HepG2 (cell line): ENCODE measurements around the gene SFMBT1. TPM values are rescaled to one million over a fixed set of nuclear protein-coding genes. Genes with fewer than 3 reads are reported as not detected.

Experiments
- ARNT ChIP-seq: fragments of 450-650 bp; IDR thresholded peaks from 2 replicates; pipeline ENCODE4 v1.6.1; 2017
- CENPT ChIP-seq: sonication (generic); formaldehyde crosslinking; IDR thresholded peaks from 2 replicates; pipeline ENCODE4 v1.8.0; 2022; ENCODE audit warnings: low read depth, mild to moderate bottlenecking, moderate library complexity, missing genetic modification reagents
- GPN1 ChIP-seq: sonication (generic); formaldehyde crosslinking; IDR thresholded peaks from 2 replicates; pipeline ENCODE4 v1.5.1; 2020; ENCODE audit warnings: missing genetic modification reagents, borderline replicate concordance
- HNRNPL ChIP-seq: fragments of 200-400 bp; formaldehyde crosslinking; IDR thresholded peaks from 2 replicates; pipeline ENCODE4 v1.6.1; 2017; ENCODE audit warnings: mild to moderate bottlenecking, low read depth, low read length
- KLF13 ChIP-seq: sonication (generic); formaldehyde crosslinking; IDR thresholded peaks from 2 replicates; pipeline ENCODE4 v1.4.0; 2020; ENCODE audit warnings: mild to moderate bottlenecking, missing genetic modification reagents
- MYPOP ChIP-seq: sonication (generic); formaldehyde crosslinking; IDR thresholded peaks from 2 replicates; pipeline ENCODE4 v1.8.1; 2023; ENCODE audit warnings: mild to moderate bottlenecking, moderate library complexity, missing genetic modification reagents
- ONECUT2 ChIP-seq: sonication (generic); formaldehyde crosslinking; IDR thresholded peaks from 2 replicates; pipeline ENCODE4 v1.4.0; 2020; ENCODE audit warnings: missing genetic modification reagents
- PHF21A ChIP-seq: sonication (generic); formaldehyde crosslinking; IDR thresholded peaks from 2 replicates; pipeline ENCODE4 v1.5.0; 2020; ENCODE audit warnings: mild to moderate bottlenecking, missing genetic modification reagents
- RARA ChIP-seq: IDR thresholded peaks from 2 replicates; pipeline ENCODE4 v1.6.1; 2016; ENCODE audit warnings: missing genetic modification reagents, missing compliant biosample characterization
- REL ChIP-seq: sonication (generic); formaldehyde crosslinking; conservative IDR thresholded peaks from 2 replicates; pipeline ENCODE4 v1.8.0; 2022; ENCODE audit warnings: mild to moderate bottlenecking, missing genetic modification reagents, moderate library complexity
- SMAD9 ChIP-seq: sonication (generic); formaldehyde crosslinking; IDR thresholded peaks from 2 replicates; pipeline ENCODE4 v1.5.1; 2020; ENCODE audit warnings: mild to moderate bottlenecking, missing genetic modification reagents
- TBX2 ChIP-seq: sonication (generic); formaldehyde crosslinking; IDR thresholded peaks from 2 replicates; pipeline ENCODE4 v1.5.0; 2020; ENCODE audit warnings: missing genetic modification reagents, mild to moderate bottlenecking, borderline replicate concordance
- U2AF2 ChIP-seq: fragments of 200-400 bp; formaldehyde crosslinking; IDR thresholded peaks from 2 replicates; pipeline ENCODE4 v1.6.1; 2017; ENCODE audit warnings: low read depth, mild to moderate bottlenecking, low read length
- ZFYVE20 ChIP-seq: sonication (generic); formaldehyde crosslinking; IDR thresholded peaks from 2 replicates; pipeline ENCODE4 v1.8.0; 2023; ENCODE audit warnings: low read depth, mild to moderate bottlenecking, moderate library complexity, missing genetic modification reagents, borderline replicate concordance
- ZNF143 ChIP-seq: sonication (generic); formaldehyde crosslinking; IDR thresholded peaks from 2 replicates; pipeline ENCODE4 v1.4.0; 2020; ENCODE audit warnings: missing genetic modification reagents
- ZNF3 ChIP-seq: IDR thresholded peaks from 2 replicates; pipeline ENCODE4 v1.7.0; 2017; ENCODE audit warnings: inconsistent platforms
- ZNF552 ChIP-seq: sonication (generic); formaldehyde crosslinking; IDR thresholded peaks from 2 replicates; pipeline ENCODE4 v1.9.0; 2022; ENCODE audit warnings: missing genetic modification reagents, mild to moderate bottlenecking, borderline replicate concordance
- ZNF605 ChIP-seq: sonication (generic); formaldehyde crosslinking; IDR thresholded peaks from 2 replicates; pipeline ENCODE4 v1.8.0; 2022; ENCODE audit warnings: mild to moderate bottlenecking, missing genetic modification reagents
- ZSCAN12 ChIP-seq: sonication (generic); formaldehyde crosslinking; IDR thresholded peaks from 2 replicates; pipeline ENCODE4 v1.9.0; 2021; ENCODE audit warnings: mild to moderate bottlenecking, missing genetic modification reagents
- ZXDC ChIP-seq: sonication (generic); formaldehyde crosslinking; IDR thresholded peaks from 2 replicates; pipeline ENCODE4 v1.5.0; 2020; ENCODE audit warnings: mild to moderate bottlenecking, missing genetic modification reagents
- polyA plus RNA-seq, 8 experiments: library from polyadenylated mRNA; depleted of rRNA in 3 of 8; stranded (reverse) in 7 of 8; unstranded in 1 of 8; fragments of >200 nt; fragmentation: Illumina TruSeq in 4 of 8; extraction: Trizol in 4 of 8; gene quantifications; 2 replicates each; pipeline versions ENCODE4 v1.2.1 to v1.2.3, GENCODE V29; 2011 to 2016; ENCODE audit warnings: low read depth in 4 of 8, missing spikeins in 1 of 8, mixed read lengths in 1 of 8; ENCODE audit not compliant: insufficient read depth in 1 of 8
- total RNA-seq, 5 experiments: library from RNA; depleted of rRNA; stranded (reverse); fragments of >200 nt; fragmentation: Illumina TruSeq; extraction: Trizol; gene quantifications; 2 replicates each; pipeline ENCODE4 v1.2.3, GENCODE V29; 2016; ENCODE audit warnings: low read depth in 1 of 5
- TF ChIP-seq, protein P1 (sequence below): sonication (generic); formaldehyde crosslinking; IDR thresholded peaks from 2 replicates; pipeline ENCODE4 v1.4.0; 2020; ENCODE audit warnings: missing genetic modification reagents
- TF ChIP-seq, protein P2 (sequence below): sonication (generic); formaldehyde crosslinking; IDR thresholded peaks from 2 replicates; pipeline ENCODE4 v1.4.0; 2020; ENCODE audit warnings: missing genetic modification reagents, borderline replicate concordance
- TF ChIP-seq, protein P3 (sequence below): sonication (generic); formaldehyde crosslinking; IDR thresholded peaks from 2 replicates; pipeline ENCODE4 v1.4.0; 2020; ENCODE audit warnings: mild to moderate bottlenecking, missing genetic modification reagents

The SFMBT1 gene
- total and polyA plus RNA-seq, 2 of the 13 experiments (the other 11 are each of a cell fraction or from before 2014, with no cell fraction given): 3.8 to 12.8 TPM

DNA sequence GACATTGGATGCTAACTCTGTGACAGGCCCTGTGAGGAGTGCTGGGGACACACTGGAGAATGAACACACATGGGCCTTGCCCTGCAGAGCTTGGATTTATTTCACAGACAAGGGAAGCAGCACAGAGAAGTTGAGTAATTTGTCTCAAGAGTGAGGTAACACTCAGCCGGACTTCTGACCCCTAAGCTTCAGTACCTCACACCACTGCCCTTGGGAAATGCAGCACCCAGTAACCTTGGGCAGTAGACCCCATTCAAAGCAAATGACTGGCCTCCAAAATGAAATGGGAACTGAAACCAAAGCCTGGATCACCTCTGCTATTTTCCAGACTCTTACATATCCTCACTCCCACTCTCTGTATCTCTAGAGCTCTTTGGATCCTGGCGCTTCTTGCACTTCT is 47.1 kb upstream of the SFMBT1 start (continued):
- TF ChIP-seq PHF21A (CRISPR knock-in tag) (peak; percentile 44; the same call in 1 of the 2 replicates), KLF13 (CRISPR knock-in tag) (no peak), ZNF143 (CRISPR knock-in tag) (no peak), RARA (CRISPR knock-in tag) (peak; percentile 53; the same call in 1 of the 2 replicates), ZXDC (CRISPR knock-in tag) (no peak), HNRNPL (no peak), ZSCAN12 (CRISPR knock-in tag) (no peak), U2AF2 (no peak), REL (CRISPR knock-in tag) (no peak), ZFYVE20 (CRISPR knock-in tag) (no peak), ZNF3 (CRISPR knock-in tag) (no peak), TBX2 (CRISPR knock-in tag) (peak; percentile 22; the same call in 1 of the 2 replicates), ONECUT2 (CRISPR knock-in tag) (no peak), GPN1 (CRISPR knock-in tag) (no peak), ZNF605 (no peak), CENPT (CRISPR knock-in tag) (no peak), SMAD9 (no peak), ARNT (no peak), ZNF552 (no peak), MYPOP (CRISPR knock-in tag) (no peak)
- TF ChIP-seq, protein P1, sequence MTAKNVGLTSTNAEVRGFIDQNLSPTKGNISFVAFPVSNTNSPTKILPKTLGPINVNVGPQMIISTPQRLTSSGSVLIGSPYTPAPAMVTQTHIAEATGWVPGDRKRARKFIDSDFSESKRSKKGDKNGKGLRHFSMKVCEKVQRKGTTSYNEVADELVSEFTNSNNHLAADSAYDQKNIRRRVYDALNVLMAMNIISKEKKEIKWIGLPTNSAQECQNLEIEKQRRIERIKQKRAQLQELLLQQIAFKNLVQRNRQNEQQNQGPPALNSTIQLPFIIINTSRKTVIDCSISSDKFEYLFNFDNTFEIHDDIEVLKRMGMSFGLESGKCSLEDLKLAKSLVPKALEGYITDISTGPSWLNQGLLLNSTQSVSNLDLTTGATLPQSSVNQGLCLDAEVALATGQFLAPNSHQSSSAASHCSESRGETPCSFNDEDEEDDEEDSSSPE (CRISPR knock-in tag): 0 out of 2 replicates have a peak, but pooled peaks have one; percentile 31
- TF ChIP-seq, protein P2, sequence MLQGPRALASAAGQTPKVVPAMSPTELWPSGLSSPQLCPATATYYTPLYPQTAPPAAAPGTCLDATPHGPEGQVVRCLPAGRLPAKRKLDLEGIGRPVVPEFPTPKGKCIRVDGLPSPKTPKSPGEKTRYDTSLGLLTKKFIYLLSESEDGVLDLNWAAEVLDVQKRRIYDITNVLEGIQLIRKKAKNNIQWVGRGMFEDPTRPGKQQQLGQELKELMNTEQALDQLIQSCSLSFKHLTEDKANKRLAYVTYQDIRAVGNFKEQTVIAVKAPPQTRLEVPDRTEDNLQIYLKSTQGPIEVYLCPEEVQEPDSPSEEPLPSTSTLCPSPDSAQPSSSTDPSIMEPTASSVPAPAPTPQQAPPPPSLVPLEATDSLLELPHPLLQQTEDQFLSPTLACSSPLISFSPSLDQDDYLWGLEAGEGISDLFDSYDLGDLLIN (CRISPR knock-in tag): no peak
- TF ChIP-seq, protein P3, sequence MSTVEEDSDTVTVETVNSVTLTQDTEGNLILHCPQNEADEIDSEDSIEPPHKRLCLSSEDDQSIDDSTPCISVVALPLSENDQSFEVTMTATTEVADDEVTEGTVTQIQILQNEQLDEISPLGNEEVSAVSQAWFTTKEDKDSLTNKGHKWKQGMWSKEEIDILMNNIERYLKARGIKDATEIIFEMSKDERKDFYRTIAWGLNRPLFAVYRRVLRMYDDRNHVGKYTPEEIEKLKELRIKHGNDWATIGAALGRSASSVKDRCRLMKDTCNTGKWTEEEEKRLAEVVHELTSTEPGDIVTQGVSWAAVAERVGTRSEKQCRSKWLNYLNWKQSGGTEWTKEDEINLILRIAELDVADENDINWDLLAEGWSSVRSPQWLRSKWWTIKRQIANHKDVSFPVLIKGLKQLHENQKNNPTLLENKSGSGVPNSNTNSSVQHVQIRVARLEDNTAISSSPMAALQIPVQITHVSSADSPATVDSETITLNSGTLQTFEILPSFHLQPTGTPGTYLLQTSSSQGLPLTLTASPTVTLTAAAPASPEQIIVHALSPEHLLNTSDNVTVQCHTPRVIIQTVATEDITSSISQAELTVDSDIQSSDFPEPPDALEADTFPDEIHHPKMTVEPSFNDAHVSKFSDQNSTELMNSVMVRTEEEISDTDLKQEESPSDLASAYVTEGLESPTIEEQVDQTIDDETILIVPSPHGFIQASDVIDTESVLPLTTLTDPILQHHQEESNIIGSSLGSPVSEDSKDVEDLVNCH (CRISPR knock-in tag): no peak
